A549 (cell line): ENCODE results near the gene ZFY.

ENCODE experiments used
- CBX2 ChIP-seq: fragments of 200-600 bp; sonication (generic); IDR thresholded peaks from 2 replicates; pipeline ENCODE4 v1.6.1; 2016; ENCODE audit warnings: low read depth, mild to moderate bottlenecking, borderline replicate concordance
- CEBPB ChIP-seq, 2 experiments: fragments of >200 bp in 1 of 2; sonication (Bioruptor Twin) in 1 of 2; formaldehyde crosslinking in 1 of 2; IDR thresholded peaks; 2 replicates each; pipeline ENCODE4 v1.6.1; 2012 to 2016
- FOSL2 ChIP-seq, 2 experiments: fragments of 450-650 bp in 1 of 2; fragments of >200 bp in 1 of 2; sonication (Bioruptor Twin) in 1 of 2; formaldehyde crosslinking; IDR thresholded peaks; 2 replicates each; pipeline versions ENCODE4 v1.5.0 to v1.6.1; 2016 to 2020; ENCODE audit warnings: mild to moderate bottlenecking in 1 of 2, moderate library complexity in 1 of 2
- FOXS1 ChIP-seq: fragments of 250-450 bp; sonication (Bioruptor Pico); IDR thresholded peaks from 2 replicates; pipeline ENCODE4 v1.5.0; 2020; ENCODE audit warnings: mild to moderate bottlenecking, moderate library complexity
- KDM5A ChIP-seq: fragments of 200-600 bp; sonication (generic); IDR thresholded peaks from 2 replicates; pipeline ENCODE4 v1.6.1; 2016; ENCODE audit warnings: antibody characterized with exemption, mild to moderate bottlenecking
- RAD21 ChIP-seq, 2 experiments: fragments of >200 bp in 1 of 2; sonication (Bioruptor Twin) in 1 of 2; formaldehyde crosslinking in 1 of 2; IDR thresholded peaks in 1 of 2; conservative IDR thresholded peaks in 1 of 2; 2 replicates in 1 of 2; 3 replicates in 1 of 2; pipeline ENCODE4 v1.6.1; 2012 to 2018; ENCODE audit warnings: inconsistent platforms in 1 of 2
- RFX5 ChIP-seq: fragments of 450-650 bp; IDR thresholded peaks from 2 replicates; pipeline ENCODE4 v1.7.1; 2014; ENCODE audit warnings: antibody characterized with exemption, mild to moderate bottlenecking, moderate library complexity
- TP53 ChIP-seq: fragments of 250-450 bp; sonication (Bioruptor Pico); IDR thresholded peaks from 2 replicates; pipeline ENCODE4 v1.5.0; 2021; ENCODE audit warnings: mild to moderate bottlenecking, moderate library complexity
- ZFP36 ChIP-seq: fragments of 450-650 bp; IDR thresholded peaks from 2 replicates; pipeline ENCODE4 v1.6.1; 2014; ENCODE audit warnings: borderline replicate concordance; ENCODE audit not compliant: partially characterized antibody
- TF ChIP-seq, protein P1 (sequence below): fragments of >200 bp; sonication (Bioruptor Twin); formaldehyde crosslinking; IDR thresholded peaks from 3 replicates; pipeline ENCODE4 v1.5.1; 2016
- TF ChIP-seq, protein P2 (sequence below): IDR thresholded peaks from 2 replicates; pipeline ENCODE4 v1.6.1; 2012

- TF ChIP-seq, protein P1, sequence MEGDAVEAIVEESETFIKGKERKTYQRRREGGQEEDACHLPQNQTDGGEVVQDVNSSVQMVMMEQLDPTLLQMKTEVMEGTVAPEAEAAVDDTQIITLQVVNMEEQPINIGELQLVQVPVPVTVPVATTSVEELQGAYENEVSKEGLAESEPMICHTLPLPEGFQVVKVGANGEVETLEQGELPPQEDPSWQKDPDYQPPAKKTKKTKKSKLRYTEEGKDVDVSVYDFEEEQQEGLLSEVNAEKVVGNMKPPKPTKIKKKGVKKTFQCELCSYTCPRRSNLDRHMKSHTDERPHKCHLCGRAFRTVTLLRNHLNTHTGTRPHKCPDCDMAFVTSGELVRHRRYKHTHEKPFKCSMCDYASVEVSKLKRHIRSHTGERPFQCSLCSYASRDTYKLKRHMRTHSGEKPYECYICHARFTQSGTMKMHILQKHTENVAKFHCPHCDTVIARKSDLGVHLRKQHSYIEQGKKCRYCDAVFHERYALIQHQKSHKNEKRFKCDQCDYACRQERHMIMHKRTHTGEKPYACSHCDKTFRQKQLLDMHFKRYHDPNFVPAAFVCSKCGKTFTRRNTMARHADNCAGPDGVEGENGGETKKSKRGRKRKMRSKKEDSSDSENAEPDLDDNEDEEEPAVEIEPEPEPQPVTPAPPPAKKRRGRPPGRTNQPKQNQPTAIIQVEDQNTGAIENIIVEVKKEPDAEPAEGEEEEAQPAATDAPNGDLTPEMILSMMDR = no peak
- TF ChIP-seq TP53 (CRISPR knock-in tag) = no peak
- TF ChIP-seq FOXS1 (CRISPR knock-in tag) = no peak
- TF ChIP-seq RFX5 = no peak
- TF ChIP-seq ZFP36 = no peak
- TF ChIP-seq RAD21 (conservative IDR thresholded peaks at IDR 0.05 in 1 of 2, IDR thresholded peaks at IDR 0.05 in 1 of 2) = no peak
- TF ChIP-seq, protein P2, sequence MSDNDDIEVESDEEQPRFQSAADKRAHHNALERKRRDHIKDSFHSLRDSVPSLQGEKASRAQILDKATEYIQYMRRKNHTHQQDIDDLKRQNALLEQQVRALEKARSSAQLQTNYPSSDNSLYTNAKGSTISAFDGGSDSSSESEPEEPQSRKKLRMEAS = no peak
- TF ChIP-seq FOSL2 (IDR thresholded peaks at IDR 0.05) = no peak
- TF ChIP-seq FOSL2 (CRISPR knock-in tag; IDR thresholded peaks at IDR 0.05) = no peak
- TF ChIP-seq KDM5A = no peak
- TF ChIP-seq CEBPB (IDR thresholded peaks at IDR 0.05) = no peak
- no peak for TF ChIP-seq CBX2
Measured at GRCh38 chrY:2907356-2907755, 27.8 kb upstream of the ZFY start.
